Measurements from ENCODE around the gene MYEOV. TPM values are rescaled to one million over a fixed set of nuclear protein-coding genes. Genes with fewer than 3 reads are reported as not detected.
A peak's percentile ranks its signal among the peaks of the same experiment; 100 is the strongest.

The MYEOV gene
- total RNA-seq, 2 donors from 2014 or later, result 1.1 to 1.3 TPM

DNA sequence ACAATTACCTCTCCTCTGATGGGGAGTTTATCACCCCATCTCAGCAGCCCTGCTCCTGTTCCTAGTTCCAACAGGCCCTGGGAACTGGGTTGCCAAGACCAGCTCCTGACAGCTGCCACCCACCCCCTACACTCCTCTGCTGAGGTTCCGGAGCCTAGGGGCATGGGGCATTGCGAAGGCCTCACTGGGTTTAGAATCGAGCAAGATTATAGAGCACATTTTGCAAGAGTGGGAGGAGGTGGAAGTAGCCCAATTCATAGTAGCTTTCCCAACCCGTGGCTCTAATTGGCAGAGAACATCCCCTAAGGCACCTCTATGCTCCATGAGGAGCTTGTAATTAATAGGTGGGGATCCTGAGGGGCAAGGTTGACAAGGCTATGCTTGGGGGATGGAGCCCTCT lies 23.0 kb downstream of the MYEOV start:
- Histone ChIP-seq H3K27ac (peak overlapping the region in 1 of 2 donors; percentile 51), H3K9me3 (no peaks in the 10 kb centered on the region), H3K4me1 (ENCODE audit: control insufficient read depth in 1 of 2, low read depth in 2 of 2) (peaks cover 16 to 25% of the 10 kb centered on the region in 2 donors), H3K4me3 (no peak overlapping the region), H3K27me3 (replicated peaks; ENCODE audit: insufficient read depth) (no peaks in the 10 kb centered on the region), H3K36me3 (no peaks in the 10 kb centered on the region)
- TF ChIP-seq, protein P1, sequence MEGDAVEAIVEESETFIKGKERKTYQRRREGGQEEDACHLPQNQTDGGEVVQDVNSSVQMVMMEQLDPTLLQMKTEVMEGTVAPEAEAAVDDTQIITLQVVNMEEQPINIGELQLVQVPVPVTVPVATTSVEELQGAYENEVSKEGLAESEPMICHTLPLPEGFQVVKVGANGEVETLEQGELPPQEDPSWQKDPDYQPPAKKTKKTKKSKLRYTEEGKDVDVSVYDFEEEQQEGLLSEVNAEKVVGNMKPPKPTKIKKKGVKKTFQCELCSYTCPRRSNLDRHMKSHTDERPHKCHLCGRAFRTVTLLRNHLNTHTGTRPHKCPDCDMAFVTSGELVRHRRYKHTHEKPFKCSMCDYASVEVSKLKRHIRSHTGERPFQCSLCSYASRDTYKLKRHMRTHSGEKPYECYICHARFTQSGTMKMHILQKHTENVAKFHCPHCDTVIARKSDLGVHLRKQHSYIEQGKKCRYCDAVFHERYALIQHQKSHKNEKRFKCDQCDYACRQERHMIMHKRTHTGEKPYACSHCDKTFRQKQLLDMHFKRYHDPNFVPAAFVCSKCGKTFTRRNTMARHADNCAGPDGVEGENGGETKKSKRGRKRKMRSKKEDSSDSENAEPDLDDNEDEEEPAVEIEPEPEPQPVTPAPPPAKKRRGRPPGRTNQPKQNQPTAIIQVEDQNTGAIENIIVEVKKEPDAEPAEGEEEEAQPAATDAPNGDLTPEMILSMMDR (IDR thresholded peaks at IDR 0.05), result no peak
- no peak for DNase-seq (ENCODE audit: low spot score)
- no peak for ATAC-seq (ENCODE audit: insufficient number of reproducible peaks, low FRiP score, low read depth)

DNA sequence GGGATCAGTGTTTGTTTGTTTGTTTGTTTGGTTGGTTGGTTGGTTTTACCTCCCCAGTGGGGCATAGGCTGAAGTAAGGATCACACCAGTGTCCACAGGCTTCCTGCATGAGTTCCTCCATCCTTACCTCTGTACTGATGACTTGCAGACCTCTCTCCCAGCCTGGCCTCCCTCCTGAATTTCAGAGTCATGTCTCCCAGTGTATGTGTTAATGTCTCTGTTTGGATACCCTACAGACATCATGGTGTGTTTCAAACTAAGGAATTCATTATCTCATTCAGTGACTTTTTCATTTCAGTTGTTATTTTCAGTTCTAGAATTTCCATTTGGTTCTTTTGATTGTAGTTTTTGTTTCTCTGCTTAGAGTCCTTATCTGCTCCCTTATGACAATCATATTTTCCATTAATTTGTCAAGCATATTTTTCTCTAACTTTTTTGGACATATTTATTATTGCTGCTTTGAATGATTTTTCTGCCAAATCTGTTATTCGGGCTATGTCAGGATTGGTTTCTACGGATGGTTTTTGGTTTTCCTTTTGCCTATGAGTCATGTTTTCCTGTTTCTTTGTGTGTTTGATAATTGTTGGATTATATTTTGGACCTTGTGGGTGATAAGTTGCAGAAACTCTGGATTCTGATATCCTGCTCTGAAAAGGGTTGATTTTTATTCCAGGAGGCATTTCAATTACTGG lies 23.6 kb downstream of the MYEOV start:
- ATAC-seq (ENCODE audit: insufficient number of reproducible peaks, low FRiP score, low read depth) (no peak), DNase-seq (ENCODE audit: low spot score) (no peak)
- TF ChIP-seq, protein P1 (IDR thresholded peaks at IDR 0.05), result no peak
- peak overlapping the region in 1 of 2 donors; percentile 51 for H3K27ac ChIP-seq
- no peaks in the 10 kb centered on the region for H3K36me3 ChIP-seq
- no peak overlapping the region for H3K4me3 ChIP-seq
- H3K4me1 ChIP-seq (ENCODE audit: control insufficient read depth in 1 of 2, low read depth in 2 of 2), result peaks cover 16 to 30% of the 10 kb centered on the region in 2 donors
- H3K9me3 ChIP-seq, result no peaks in the 10 kb centered on the region
- no peaks in the 10 kb centered on the region for H3K27me3 ChIP-seq (replicated peaks; ENCODE audit: insufficient read depth)

DNA sequence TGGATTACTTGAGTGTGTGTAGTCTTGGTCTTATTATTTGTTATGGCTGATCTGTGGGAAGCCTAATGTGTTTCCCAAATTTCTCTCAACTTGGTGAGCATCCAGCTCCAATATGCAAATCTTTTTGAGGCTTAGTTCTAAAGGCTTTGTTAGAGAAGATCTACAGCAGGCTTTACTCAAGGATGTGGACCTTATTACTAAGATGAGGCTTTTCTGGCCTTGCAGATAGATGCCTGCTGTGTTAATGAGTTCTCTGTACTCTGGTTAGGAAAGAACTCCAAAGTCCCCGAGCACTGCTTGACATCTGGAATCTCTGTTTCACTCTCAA lies 24.1 kb downstream of the MYEOV start:
- Histone ChIP-seq H3K27ac (peak overlapping the region in 1 of 2 donors; percentile 51), H3K9me3 (no peaks in the 10 kb centered on the region), H3K27me3 (replicated peaks; ENCODE audit: insufficient read depth) (no peaks in the 10 kb centered on the region), H3K36me3 (no peaks in the 10 kb centered on the region), H3K4me3 (no peak overlapping the region), H3K4me1 (ENCODE audit: control insufficient read depth in 1 of 2, low read depth in 2 of 2) (peaks cover 11 to 26% of the 10 kb centered on the region in 2 donors)
- no peak for ATAC-seq (ENCODE audit: insufficient number of reproducible peaks, low FRiP score, low read depth)
- TF ChIP-seq, protein P1 (IDR thresholded peaks at IDR 0.05), result no peak
- DNase-seq (ENCODE audit: low spot score), result no peak

DNA sequence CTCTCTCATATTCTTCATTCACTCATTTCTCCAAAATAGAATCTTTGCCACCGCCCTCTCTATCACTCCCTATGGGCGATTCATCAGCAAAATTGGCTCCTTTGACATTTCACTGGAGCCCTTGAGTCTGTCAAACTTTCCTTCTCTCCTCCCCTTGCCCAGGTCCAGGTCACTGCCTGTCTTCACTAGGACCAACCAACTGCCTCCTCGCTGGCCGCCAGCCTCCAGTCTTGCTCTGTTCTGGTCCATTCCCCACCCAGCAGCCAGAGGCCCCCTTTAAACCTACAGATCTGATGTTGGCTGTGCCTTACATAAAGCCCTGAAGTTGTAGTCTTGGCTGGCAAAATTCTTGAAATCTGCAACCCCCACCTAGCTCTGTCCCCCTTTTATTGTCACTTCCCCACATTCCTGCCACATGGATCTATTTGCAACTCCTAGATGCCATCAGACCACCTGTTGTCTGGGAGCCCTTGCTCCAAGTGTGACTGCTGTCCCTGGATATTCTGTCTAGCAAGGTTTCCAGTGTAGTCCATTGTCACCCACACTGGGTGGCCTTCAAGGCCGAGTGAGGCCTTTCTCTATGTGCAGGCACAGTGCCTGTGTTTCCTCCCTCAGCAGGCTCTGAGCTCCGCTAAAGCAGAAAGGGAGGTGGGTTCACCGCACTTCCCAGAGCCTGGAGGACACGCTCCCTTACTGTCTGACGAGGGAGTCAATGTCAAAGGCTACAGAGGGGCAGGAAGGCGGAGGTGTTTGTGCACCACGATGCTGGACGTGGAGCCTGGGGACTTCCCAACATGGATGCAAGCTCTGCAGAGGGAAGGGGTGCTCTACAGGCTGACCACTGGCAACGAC lies 25.5 kb downstream of the MYEOV start:
- Histone ChIP-seq H3K9me3 (no peaks in the 10 kb centered on the region), H3K4me3 (no peak overlapping the region), H3K27ac (no peak overlapping the region), H3K36me3 (no peaks in the 10 kb centered on the region), H3K4me1 (ENCODE audit: control insufficient read depth in 1 of 2, low read depth in 2 of 2) (peaks cover 9 to 22% of the 10 kb centered on the region in 2 donors), H3K27me3 (replicated peaks; ENCODE audit: insufficient read depth) (no peaks in the 10 kb centered on the region)
- TF ChIP-seq, protein P1 (IDR thresholded peaks at IDR 0.05), result no peak
- no peak for DNase-seq (ENCODE audit: low spot score)
- no peak for ATAC-seq (ENCODE audit: insufficient number of reproducible peaks, low FRiP score, low read depth)

DNA sequence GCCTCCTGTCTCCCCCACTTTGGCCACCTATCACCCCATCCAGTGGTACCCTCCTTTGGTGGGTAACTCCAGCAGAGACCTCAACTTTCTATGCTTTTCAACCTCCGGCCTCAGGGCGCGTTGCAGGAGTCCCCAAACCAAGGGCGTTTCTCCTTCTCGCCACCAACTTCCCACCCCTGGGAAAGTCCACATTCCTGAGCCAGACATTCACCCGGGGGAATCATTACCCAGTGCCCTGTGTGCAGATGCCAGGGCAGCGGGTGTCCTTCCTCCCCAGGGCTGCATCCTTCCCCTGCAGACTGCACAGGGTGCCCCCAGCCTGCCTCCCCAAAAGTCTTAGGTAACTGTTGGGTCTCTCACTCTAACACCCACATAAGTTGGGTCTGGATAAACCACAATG lies 26.4 kb downstream of the MYEOV start:
- TF ChIP-seq, protein P1 (IDR thresholded peaks at IDR 0.05), result no peak
- no peak for ATAC-seq (ENCODE audit: insufficient number of reproducible peaks, low FRiP score, low read depth)
- no peaks in the 10 kb centered on the region for H3K36me3 ChIP-seq

More for the DNA sequence above, 26.4 kb downstream of the MYEOV start:
- Histone ChIP-seq H3K4me3 (no peak overlapping the region), H3K9me3 (no peaks in the 10 kb centered on the region), H3K27me3 (replicated peaks; ENCODE audit: insufficient read depth) (no peaks in the 10 kb centered on the region), H3K4me1 (ENCODE audit: control insufficient read depth in 1 of 2, low read depth in 2 of 2) (peaks cover 9 to 22% of the 10 kb centered on the region in 2 donors), H3K27ac (no peak overlapping the region)
- no peak for DNase-seq (ENCODE audit: low spot score)

Measured in thoracic aorta (tissue), 2 donors.